ENCODE results near the gene EIF3D. TPM values are rescaled to one million over a fixed set of nuclear protein-coding genes. Genes with fewer than 3 reads are reported as not detected.
"Not testable (repeated sequence)": the region's sequence is repeated elsewhere in the genome, so short reads cannot be mapped to it uniquely, and the experiment has no call there.

The EIF3D gene
- total and polyA plus RNA-seq, 4 donors, result 125 to 164 (median 132) TPM

DNA sequence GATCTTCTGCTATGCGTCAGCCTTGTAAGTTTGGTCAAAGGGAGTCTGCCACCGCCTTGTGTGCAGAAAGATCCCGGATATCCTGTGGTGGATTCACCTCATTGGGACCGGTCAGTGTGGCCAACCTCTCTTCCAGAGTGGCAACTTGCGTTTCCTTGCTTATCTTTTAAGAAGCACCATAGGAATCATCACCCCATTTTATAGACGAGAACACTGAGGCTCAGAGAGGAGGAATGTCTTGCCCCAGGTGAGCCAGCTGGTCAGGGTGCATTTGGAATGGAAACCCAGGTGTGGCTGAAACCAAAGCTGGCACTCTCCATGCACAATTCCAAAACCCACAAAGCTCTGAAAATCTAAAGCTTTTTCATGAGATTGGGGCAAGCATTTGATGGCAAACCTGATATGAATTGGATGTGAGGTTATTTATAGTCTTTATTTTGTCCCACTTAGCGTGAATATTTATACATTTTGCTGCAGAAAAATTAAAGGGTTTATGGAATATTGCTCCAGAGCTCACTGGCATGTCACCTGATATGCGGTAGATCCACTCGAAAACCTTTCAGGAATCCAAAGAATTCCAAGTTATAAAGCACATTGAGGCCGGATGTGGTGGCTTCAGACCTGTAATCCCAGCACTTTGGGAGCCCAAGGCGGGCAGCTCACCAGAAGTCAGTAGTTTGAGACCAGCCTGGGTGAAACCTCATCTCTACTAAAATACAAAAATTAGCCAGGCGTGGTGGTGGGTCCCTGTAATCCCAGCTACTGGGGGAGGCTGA, 12.1 kb upstream of the EIF3D start:
- WGBS (ENCODE audit: insufficient coverage), result 86% methylated on average over 9 of the region's 12 CpGs
- no peak for DNase-seq (ENCODE audit: low read depth in 4 of 6, low spot score in 6 of 6)

DNA sequence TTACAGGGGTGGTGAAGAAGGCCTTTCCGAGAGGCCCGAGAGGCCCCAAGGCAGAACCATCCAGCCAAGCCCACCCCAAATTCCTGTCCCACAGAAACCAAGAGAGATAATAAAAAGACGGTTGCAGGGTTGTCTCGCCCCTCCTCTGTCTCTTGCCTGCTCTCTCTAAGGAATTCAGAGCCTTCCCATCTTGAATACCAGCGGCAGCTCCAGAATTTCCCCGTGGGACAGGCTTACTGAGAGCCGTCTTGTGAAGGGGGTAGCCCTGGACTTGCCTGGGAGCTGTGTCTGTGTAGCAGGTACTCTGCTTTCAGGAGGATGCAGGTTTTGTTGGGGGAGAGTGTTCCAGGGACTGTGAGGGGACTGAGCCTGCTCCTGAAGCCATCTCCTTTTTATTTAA, 9.6 kb upstream of the EIF3D start:
- Histone ChIP-seq H3K36me3 (ENCODE audit: control insufficient read depth, insufficient read depth, low read length) (no peaks in the 10 kb centered on the region), H3K27ac (ENCODE audit: low read depth, low read length) (no peak overlapping the region), H3K4me1 (ENCODE audit: control insufficient read depth, insufficient read depth, low read length) (peaks cover 3% of the 10 kb centered on the region), H3K4me3 (ENCODE audit: low read depth, low read length) (no peak overlapping the region), H3K27me3 (ENCODE audit: control insufficient read depth, insufficient read depth, low read length) (no peaks in the 10 kb centered on the region), H3K9me3 (ENCODE audit: control insufficient read depth, insufficient read depth, low read length) (peaks cover 3% of the 10 kb centered on the region)
- no peak for DNase-seq (ENCODE audit: low read depth in 4 of 6, low spot score in 6 of 6)
- WGBS (ENCODE audit: insufficient coverage), result 31% methylated on average over 2 of the region's 7 CpGs

More for the DNA sequence above, 12.1 kb upstream of the EIF3D start:
- Histone ChIP-seq H3K4me1 (ENCODE audit: control insufficient read depth, insufficient read depth, low read length) (peaks cover 3% of the 10 kb centered on the region), H3K36me3 (ENCODE audit: control insufficient read depth, insufficient read depth, low read length) (no peaks in the 10 kb centered on the region), H3K9me3 (ENCODE audit: control insufficient read depth, insufficient read depth, low read length) (no peaks in the 10 kb centered on the region), H3K27ac (ENCODE audit: low read depth, low read length) (no peak overlapping the region), H3K4me3 (ENCODE audit: low read depth, low read length) (no peak overlapping the region), H3K27me3 (ENCODE audit: control insufficient read depth, insufficient read depth, low read length) (no peaks in the 10 kb centered on the region)

DNA sequence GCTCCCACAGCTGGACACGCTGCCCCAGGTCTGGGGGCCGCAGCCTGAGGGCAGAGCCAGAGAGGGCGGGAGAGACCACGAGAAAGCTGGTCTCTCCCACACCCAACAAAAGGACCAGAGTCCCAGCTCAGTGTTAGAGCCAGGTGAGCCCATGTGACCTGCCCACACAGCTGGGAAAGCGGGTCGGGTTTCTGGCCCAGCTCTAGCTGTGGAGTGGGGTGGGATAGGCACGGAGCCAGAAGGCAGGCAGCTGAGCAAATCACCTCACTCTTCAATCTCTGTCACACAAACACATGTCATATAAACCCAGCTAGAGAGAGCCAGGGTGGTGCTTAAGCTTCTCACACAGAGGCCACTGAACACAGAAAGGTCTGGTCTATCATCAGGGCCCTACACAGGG, 7.8 kb upstream of the EIF3D start:
- no peak for DNase-seq (ENCODE audit: low read depth in 4 of 6, low spot score in 6 of 6)
- H3K9me3 ChIP-seq (ENCODE audit: control insufficient read depth, insufficient read depth, low read length), result peaks cover 3% of the 10 kb centered on the region
- no peaks in the 10 kb centered on the region for H3K4me1 ChIP-seq (ENCODE audit: control insufficient read depth, insufficient read depth, low read length)
- no peak overlapping the region for H3K4me3 ChIP-seq (ENCODE audit: low read depth, low read length)
- 83% methylated on average over 1 of the region's 7 CpGs for WGBS (ENCODE audit: insufficient coverage)
- no peak overlapping the region for H3K27ac ChIP-seq (ENCODE audit: low read depth, low read length)
- H3K36me3 ChIP-seq (ENCODE audit: control insufficient read depth, insufficient read depth, low read length), result no peaks in the 10 kb centered on the region
- no peaks in the 10 kb centered on the region for H3K27me3 ChIP-seq (ENCODE audit: control insufficient read depth, insufficient read depth, low read length)

DNA sequence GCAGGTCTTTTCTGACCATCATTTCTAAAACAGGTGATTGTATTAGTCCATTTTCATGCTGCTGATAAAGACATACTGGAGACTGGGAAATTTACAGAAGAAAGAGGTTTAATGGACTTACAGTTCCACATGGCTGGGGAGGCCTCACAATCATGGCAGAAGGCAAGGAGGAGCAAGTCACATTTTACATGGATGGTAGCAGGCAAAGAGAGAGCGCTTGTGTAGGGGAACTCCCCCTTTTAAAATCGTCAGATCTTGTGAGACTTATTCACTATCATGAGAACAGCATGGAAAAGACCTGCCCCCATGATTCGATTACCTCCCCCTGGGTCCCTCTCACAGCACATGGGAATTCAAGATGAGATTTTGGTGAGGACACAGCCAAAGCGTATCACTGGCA, 4.4 kb upstream of the EIF3D start:
- not testable (repeated sequence) for H3K27me3 ChIP-seq (ENCODE audit: control insufficient read depth, insufficient read depth, low read length); DNase-seq (ENCODE audit: low read depth in 4 of 6, low spot score in 6 of 6); H3K9me3 ChIP-seq (ENCODE audit: control insufficient read depth, insufficient read depth, low read length); H3K36me3 ChIP-seq (ENCODE audit: control insufficient read depth, insufficient read depth, low read length); H3K4me3 ChIP-seq (ENCODE audit: low read depth, low read length); H3K27ac ChIP-seq (ENCODE audit: low read depth, low read length)
- peaks cover 13% of the 10 kb centered on the region for H3K4me1 ChIP-seq (ENCODE audit: control insufficient read depth, insufficient read depth, low read length)
- WGBS (ENCODE audit: insufficient coverage), result 100% methylated on average over 1 of the region's 4 CpGs

DNA sequence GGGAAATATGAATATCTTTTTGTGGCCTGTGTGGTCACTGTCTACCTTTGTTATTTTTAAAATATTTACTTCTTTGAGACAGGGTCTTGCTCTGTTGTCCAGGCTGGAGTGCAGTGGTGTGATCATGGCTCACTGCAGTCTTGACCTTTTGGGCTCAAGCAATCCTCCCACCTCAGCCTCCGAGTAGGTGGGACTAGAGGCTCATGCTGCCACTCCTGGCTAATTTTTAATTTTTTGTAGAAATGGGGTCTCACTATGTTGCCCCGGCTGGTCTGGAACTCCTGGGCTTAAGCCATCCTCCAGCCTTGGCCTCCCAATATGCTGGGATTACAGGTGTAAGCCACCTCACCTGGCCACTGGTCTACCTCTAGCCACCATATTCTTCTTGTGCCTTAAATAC, 3.5 kb upstream of the EIF3D start:
- DNase-seq (ENCODE audit: low read depth in 4 of 6, low spot score in 6 of 6), result no peak
- peaks cover 3% of the 10 kb centered on the region for H3K9me3 ChIP-seq (ENCODE audit: control insufficient read depth, insufficient read depth, low read length)
- 80% methylated on average over 1 of the region's 2 CpGs for WGBS (ENCODE audit: insufficient coverage)
- no peaks in the 10 kb centered on the region for H3K36me3 ChIP-seq (ENCODE audit: control insufficient read depth, insufficient read depth, low read length)
- H3K4me3 ChIP-seq (ENCODE audit: low read depth, low read length), result no peak overlapping the region
- peaks cover 18% of the 10 kb centered on the region for H3K4me1 ChIP-seq (ENCODE audit: control insufficient read depth, insufficient read depth, low read length)
- H3K27me3 ChIP-seq (ENCODE audit: control insufficient read depth, insufficient read depth, low read length), result no peaks in the 10 kb centered on the region
- no peak overlapping the region for H3K27ac ChIP-seq (ENCODE audit: low read depth, low read length)

DNA sequence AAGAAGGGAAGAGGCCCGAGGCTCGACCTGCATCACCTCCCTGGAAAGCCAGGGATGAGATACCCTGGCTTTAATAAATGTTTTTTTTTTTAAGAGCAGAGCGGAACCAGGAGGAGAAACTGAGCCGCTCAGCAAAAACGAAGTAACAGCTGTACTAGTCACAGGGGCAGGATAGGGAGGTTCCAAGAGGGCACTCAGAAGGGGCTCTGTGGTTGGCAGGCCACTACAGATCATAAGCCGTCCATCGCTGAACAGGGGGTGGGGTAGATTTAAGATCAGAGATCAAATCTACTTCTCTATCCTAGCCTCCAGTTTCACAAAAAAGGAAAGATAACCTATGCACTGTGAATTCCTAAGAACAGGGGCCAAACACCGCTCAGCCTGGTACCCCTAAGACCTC, 625 bp downstream of the EIF3D start:
- peaks cover 16% of the 10 kb centered on the region for H3K36me3 ChIP-seq (ENCODE audit: control insufficient read depth, insufficient read depth, low read length)
- peak overlapping the region; percentile 97 for H3K4me3 ChIP-seq (ENCODE audit: low read depth, low read length)
- DNase-seq (ENCODE audit: low read depth in 4 of 6, low spot score in 6 of 6), result no peak
- peak overlapping the region; percentile 98 for H3K27ac ChIP-seq (ENCODE audit: low read depth, low read length)
- WGBS (ENCODE audit: insufficient coverage), result 18% methylated on average over 5 of the region's 8 CpGs
- no peaks in the 10 kb centered on the region for H3K27me3 ChIP-seq (ENCODE audit: control insufficient read depth, insufficient read depth, low read length)
- no peaks in the 10 kb centered on the region for H3K9me3 ChIP-seq (ENCODE audit: control insufficient read depth, insufficient read depth, low read length)
- H3K4me1 ChIP-seq (ENCODE audit: control insufficient read depth, insufficient read depth, low read length), result peaks cover 18% of the 10 kb centered on the region

DNA sequence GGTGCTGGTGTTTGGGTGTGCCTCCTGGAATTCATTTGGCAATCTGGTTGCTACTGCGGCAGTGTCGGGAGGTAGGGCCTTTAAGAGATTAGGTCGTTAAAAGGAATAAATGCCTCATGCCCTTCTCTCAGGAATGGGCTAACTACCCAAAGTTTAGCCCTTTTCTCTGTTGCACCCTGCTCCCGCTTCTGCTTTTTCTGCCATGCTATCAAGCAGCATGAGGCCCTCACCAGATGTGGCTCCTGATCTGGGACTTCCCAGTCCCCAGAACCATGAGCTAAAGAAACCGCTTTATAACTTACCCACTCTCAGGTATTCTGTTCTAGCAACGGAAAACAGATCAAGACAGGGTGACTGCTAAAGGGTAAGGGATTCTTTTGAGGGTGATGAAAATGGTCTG, 6.3 kb downstream of the EIF3D start:
- DNase-seq (ENCODE audit: low read depth in 4 of 6, low spot score in 6 of 6), result no peak
- Histone ChIP-seq H3K4me3 (ENCODE audit: low read depth, low read length) (no peak overlapping the region), H3K27ac (ENCODE audit: low read depth, low read length) (no peak overlapping the region), H3K27me3 (ENCODE audit: control insufficient read depth, insufficient read depth, low read length) (no peaks in the 10 kb centered on the region), H3K36me3 (ENCODE audit: control insufficient read depth, insufficient read depth, low read length) (peaks cover 67% of the 10 kb centered on the region), H3K9me3 (ENCODE audit: control insufficient read depth, insufficient read depth, low read length) (no peaks in the 10 kb centered on the region), H3K4me1 (ENCODE audit: control insufficient read depth, insufficient read depth, low read length) (no peaks in the 10 kb centered on the region)
- WGBS (ENCODE audit: insufficient coverage), result 97% methylated on average over 4 of the region's 6 CpGs

DNA sequence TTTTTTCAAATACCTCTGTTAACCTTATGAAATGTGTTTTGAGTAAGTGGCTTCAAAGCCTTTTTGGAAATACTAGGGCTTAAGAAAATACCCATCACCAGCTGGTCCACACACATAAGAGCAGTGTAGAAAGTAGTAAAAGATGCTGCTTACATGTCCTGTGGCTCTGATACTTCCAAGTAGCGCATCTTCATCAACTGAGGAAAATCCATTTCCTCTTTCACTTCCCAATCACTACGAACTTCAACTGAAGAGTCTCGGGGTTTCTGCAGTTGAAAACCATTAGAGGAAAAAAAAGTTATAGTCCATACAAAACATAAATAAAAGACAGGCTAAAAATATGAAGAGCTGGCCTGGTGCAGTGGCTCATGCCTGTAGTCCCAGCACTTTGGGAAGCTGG, 8.5 kb downstream of the EIF3D start:
- H3K4me1 ChIP-seq (ENCODE audit: control insufficient read depth, insufficient read depth, low read length), result no peaks in the 10 kb centered on the region
- DNase-seq (ENCODE audit: low read depth in 4 of 6, low spot score in 6 of 6), result no peak
- WGBS (ENCODE audit: insufficient coverage), result no CpG with 5 or more reads among the region's 3 CpGs
- H3K9me3 ChIP-seq (ENCODE audit: control insufficient read depth, insufficient read depth, low read length), result no peaks in the 10 kb centered on the region
- H3K27ac ChIP-seq (ENCODE audit: low read depth, low read length), result no peak overlapping the region
- no peaks in the 10 kb centered on the region for H3K27me3 ChIP-seq (ENCODE audit: control insufficient read depth, insufficient read depth, low read length)
- peaks cover 80% of the 10 kb centered on the region for H3K36me3 ChIP-seq (ENCODE audit: control insufficient read depth, insufficient read depth, low read length)
- H3K4me3 ChIP-seq (ENCODE audit: low read depth, low read length), result no peak overlapping the region

DNA sequence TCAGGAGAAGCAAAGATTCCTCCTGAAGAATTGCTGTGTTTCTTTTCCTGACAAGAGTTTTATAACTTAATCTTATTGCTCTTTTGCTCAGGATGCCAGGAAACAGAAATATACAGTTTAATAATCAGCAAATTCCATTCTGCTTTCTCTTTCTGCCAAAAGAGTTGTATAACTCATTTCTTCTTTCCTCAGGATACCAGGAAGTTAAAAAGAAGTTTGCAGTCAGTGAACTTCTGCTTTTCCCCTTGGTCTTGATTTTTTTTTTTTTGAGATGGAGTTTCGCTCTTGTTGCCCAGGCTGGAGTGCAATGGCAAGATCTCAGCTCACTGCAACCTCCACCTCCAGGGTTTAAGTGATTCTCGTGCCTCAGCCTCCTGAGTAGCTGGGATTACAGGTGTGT, 9.1 kb downstream of the EIF3D start:
- WGBS (ENCODE audit: insufficient coverage), result no CpG with 5 or more reads among the region's 2 CpGs
- not testable (repeated sequence) for H3K4me3 ChIP-seq (ENCODE audit: low read depth, low read length)

DNA sequence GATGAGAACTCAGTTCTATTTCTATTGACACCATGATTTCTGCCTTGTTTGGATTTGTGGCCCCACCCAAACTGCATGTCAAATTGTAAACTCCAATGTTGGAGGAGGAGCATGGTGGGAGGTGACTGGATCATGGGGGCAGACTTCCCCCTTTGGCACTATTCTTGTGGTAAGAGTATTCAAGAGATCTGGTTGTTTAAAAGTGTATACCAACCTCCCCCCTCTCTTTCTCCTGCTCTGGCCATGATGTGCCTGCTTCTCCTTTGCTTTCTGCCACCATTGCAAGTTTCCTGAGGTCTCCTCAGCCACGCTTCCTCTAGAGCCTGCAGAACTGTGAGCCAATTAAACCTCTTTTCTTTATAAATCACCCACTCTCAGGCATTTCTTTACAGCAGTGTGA, 14.2 kb downstream of the EIF3D start:
- Histone ChIP-seq H3K27me3 (ENCODE audit: control insufficient read depth, insufficient read depth, low read length) (no peaks in the 10 kb centered on the region), H3K9me3 (ENCODE audit: control insufficient read depth, insufficient read depth, low read length) (no peaks in the 10 kb centered on the region), H3K4me3 (ENCODE audit: low read depth, low read length) (no peak overlapping the region), H3K27ac (ENCODE audit: low read depth, low read length) (no peak overlapping the region), H3K4me1 (ENCODE audit: control insufficient read depth, insufficient read depth, low read length) (no peaks in the 10 kb centered on the region), H3K36me3 (ENCODE audit: control insufficient read depth, insufficient read depth, low read length) (peaks cover 93% of the 10 kb centered on the region)
- WGBS (ENCODE audit: insufficient coverage), result 85% methylated on average over 1 of the region's 1 CpG
- no peak for DNase-seq (ENCODE audit: low read depth in 4 of 6, low spot score in 6 of 6)

More for the DNA sequence above, 9.1 kb downstream of the EIF3D start:
- not testable (repeated sequence) for H3K27me3 ChIP-seq (ENCODE audit: control insufficient read depth, insufficient read depth, low read length); H3K27ac ChIP-seq (ENCODE audit: low read depth, low read length); DNase-seq (ENCODE audit: low read depth in 4 of 6, low spot score in 6 of 6); H3K9me3 ChIP-seq (ENCODE audit: control insufficient read depth, insufficient read depth, low read length); H3K4me1 ChIP-seq (ENCODE audit: control insufficient read depth, insufficient read depth, low read length)
- peaks cover 82% of the 10 kb centered on the region for H3K36me3 ChIP-seq (ENCODE audit: control insufficient read depth, insufficient read depth, low read length)
